ENCODE data around the gene FNDC3B. TPM values are rescaled to one million over a fixed set of nuclear protein-coding genes. Genes with fewer than 3 reads are reported as not detected.

The FNDC3B gene
- total and polyA plus RNA-seq, 4 donors: 23.3 to 74.2 (median 32.9) TPM

DNA sequence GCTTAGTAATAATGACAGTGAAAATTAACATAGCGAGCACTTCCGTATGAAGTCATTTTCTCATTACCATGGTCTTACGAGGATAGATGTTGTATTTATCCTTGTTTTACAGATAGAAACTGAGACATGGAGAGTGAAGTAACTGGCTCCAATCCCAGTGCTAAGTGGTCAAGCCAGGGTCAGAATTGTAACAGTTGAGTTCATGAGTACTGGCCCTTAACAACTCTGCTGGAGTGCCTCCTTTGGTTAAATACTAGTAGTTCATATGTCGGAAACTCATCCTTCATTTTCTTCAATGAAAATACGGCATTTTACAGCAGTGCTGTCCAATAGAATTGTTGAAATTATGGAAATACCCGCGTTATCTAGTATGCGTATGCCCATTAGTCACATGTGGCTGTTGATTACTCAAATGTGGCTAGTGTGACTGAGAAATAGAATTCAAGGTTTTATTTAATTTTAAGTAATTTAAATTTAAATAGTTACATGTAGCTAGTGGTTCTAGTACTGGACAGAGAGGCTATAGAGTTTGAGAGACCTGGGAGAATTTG is 32.5 kb downstream of the FNDC3B start:
- Histone ChIP-seq H3K27ac (ENCODE audit: low read depth in 1 of 2, low read length in 2 of 2) (peak overlapping the region; percentile 22 to 74), H3K9me3 (ENCODE audit: control insufficient read depth in 4 of 4, low read length in 3 of 4) (no peaks in the 10 kb centered on the region), H3K36me3 (ENCODE audit: control insufficient read depth in 4 of 4, insufficient read depth in 3 of 4, low read depth in 1 of 4, low read length in 3 of 4) (peaks cover 0 to 2% (median 0%) of the 10 kb centered on the region in 4 donors), H3K4me3 (ENCODE audit: low read depth in 1 of 3, low read length in 3 of 3) (no peak overlapping the region), H3K27me3 (ENCODE audit: control insufficient read depth in 4 of 4, insufficient read depth in 4 of 4, low read length in 3 of 4) (no peaks in the 10 kb centered on the region), H3K9ac (ENCODE audit: low read depth in 1 of 2, low read length in 2 of 2) (no peak overlapping the region), H3K4me1 (ENCODE audit: control insufficient read depth in 4 of 4, insufficient read depth in 4 of 4, low read length in 3 of 4) (peaks cover 14 to 79% (median 72%) of the 10 kb centered on the region in 4 donors)
- WGBS: 87% methylated on average over 8 of the region's 8 CpGs
- DNase-seq (ENCODE audit: low spot score): no peak
- TF ChIP-seq ATF3 (IDR thresholded peaks at IDR 0.05) (no peak), NR2F2 (IDR thresholded peaks at IDR 0.05) (no peak), RAD21 (IDR thresholded peaks at IDR 0.05) (peak in 1 of 2 donors; percentile 25), ZBTB33 (IDR thresholded peaks at IDR 0.05) (no peak)

- H3K27me3 ChIP-seq (ENCODE audit: control insufficient read depth in 4 of 4, insufficient read depth in 4 of 4, low read length in 3 of 4): no peaks in the 10 kb centered on the region
- peak overlapping the region; percentile 74 to 77 for H3K27ac ChIP-seq (ENCODE audit: low read depth in 1 of 2, low read length in 2 of 2)
- H3K9me3 ChIP-seq (ENCODE audit: control insufficient read depth in 4 of 4, low read length in 3 of 4): no peaks in the 10 kb centered on the region
- H3K9ac ChIP-seq (ENCODE audit: low read depth in 1 of 2, low read length in 2 of 2): no peak overlapping the region
- H3K4me1 ChIP-seq (ENCODE audit: control insufficient read depth in 4 of 4, insufficient read depth in 4 of 4, low read length in 3 of 4): peaks cover 14 to 75% (median 65%) of the 10 kb centered on the region in 4 donors
- no peak overlapping the region for H3K4me3 ChIP-seq (ENCODE audit: low read depth in 1 of 3, low read length in 3 of 3)
- TF ChIP-seq YY1 (IDR thresholded peaks at IDR 0.05) (no peak), HNF4A (conservative IDR thresholded peaks at IDR 0.05) (no peak), RXRA (IDR thresholded peaks at IDR 0.05) (no peak), GABPA (IDR thresholded peaks at IDR 0.05 in 1 of 2, conservative IDR thresholded peaks at IDR 0.05 in 1 of 2) (no peak), NR2F2 (IDR thresholded peaks at IDR 0.05) (no peak), REST (IDR thresholded peaks at IDR 0.05) (no peak), HNF4G (IDR thresholded peaks at IDR 0.05) (no peak), ZBTB33 (IDR thresholded peaks at IDR 0.05) (no peak), JUND (IDR thresholded peaks at IDR 0.05) (no peak), FOXA2 (IDR thresholded peaks at IDR 0.05) (no peak), FOXA1 (IDR thresholded peaks at IDR 0.05) (no peak), RAD21 (IDR thresholded peaks at IDR 0.05) (no peak), EGR1 (IDR thresholded peaks at IDR 0.05; ENCODE audit: low read depth in 2 of 2) (no peak), ATF3 (IDR thresholded peaks at IDR 0.05) (no peak), SP1 (IDR thresholded peaks at IDR 0.05) (no peak), TAF1 (conservative IDR thresholded peaks at IDR 0.05) (no peak)
- TF ChIP-seq, protein P1, sequence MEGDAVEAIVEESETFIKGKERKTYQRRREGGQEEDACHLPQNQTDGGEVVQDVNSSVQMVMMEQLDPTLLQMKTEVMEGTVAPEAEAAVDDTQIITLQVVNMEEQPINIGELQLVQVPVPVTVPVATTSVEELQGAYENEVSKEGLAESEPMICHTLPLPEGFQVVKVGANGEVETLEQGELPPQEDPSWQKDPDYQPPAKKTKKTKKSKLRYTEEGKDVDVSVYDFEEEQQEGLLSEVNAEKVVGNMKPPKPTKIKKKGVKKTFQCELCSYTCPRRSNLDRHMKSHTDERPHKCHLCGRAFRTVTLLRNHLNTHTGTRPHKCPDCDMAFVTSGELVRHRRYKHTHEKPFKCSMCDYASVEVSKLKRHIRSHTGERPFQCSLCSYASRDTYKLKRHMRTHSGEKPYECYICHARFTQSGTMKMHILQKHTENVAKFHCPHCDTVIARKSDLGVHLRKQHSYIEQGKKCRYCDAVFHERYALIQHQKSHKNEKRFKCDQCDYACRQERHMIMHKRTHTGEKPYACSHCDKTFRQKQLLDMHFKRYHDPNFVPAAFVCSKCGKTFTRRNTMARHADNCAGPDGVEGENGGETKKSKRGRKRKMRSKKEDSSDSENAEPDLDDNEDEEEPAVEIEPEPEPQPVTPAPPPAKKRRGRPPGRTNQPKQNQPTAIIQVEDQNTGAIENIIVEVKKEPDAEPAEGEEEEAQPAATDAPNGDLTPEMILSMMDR (IDR thresholded peaks at IDR 0.05; ENCODE audit: low read depth, low read length, missing input control): no peak
- TF ChIP-seq, protein P2, sequence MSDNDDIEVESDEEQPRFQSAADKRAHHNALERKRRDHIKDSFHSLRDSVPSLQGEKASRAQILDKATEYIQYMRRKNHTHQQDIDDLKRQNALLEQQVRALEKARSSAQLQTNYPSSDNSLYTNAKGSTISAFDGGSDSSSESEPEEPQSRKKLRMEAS (IDR thresholded peaks at IDR 0.05): no peak
- WGBS: 78% methylated on average over 4 of the region's 4 CpGs
- H3K36me3 ChIP-seq (ENCODE audit: control insufficient read depth in 4 of 4, insufficient read depth in 3 of 4, low read depth in 1 of 4, low read length in 3 of 4): peaks cover 0 to 2% (median 0%) of the 10 kb centered on the region in 4 donors
- DNase-seq (ENCODE audit: low spot score): no peak
Observed at GRCh38 chr3:172072543-172072942, 33.2 kb downstream of the FNDC3B start.

Measured in liver (tissue), 9 donors.